ENCODE measurements around the gene SPO11. TPM values are rescaled to one million over a fixed set of nuclear protein-coding genes. Genes with fewer than 3 reads are reported as not detected.

Gene SPO11
- total RNA-seq, 1 donor from 2014 or later, result not detected

GRCh38 chr20:57316795-57317201 is 12.8 kb upstream of the SPO11 start:
- no peak for TF ChIP-seq CTCF (IDR thresholded peaks at IDR 0.05; ENCODE audit: borderline replicate concordance)
- no peaks in the 10 kb centered on the region for H3K9me3 ChIP-seq (replicated peaks)
- no peak overlapping the region for H3K4me3 ChIP-seq
- H3K27me3 ChIP-seq (ENCODE audit: low read depth), result peaks cover 67% of the 10 kb centered on the region
- no peaks in the 10 kb centered on the region for H3K4me1 ChIP-seq
- intact Hi-C loops (cut with micrococcal nuclease), result no loop called here
- H3K27ac ChIP-seq (replicated peaks), result no peak overlapping the region
- DNase-seq, result no peak
- no peaks in the 10 kb centered on the region for H3K36me3 ChIP-seq

- H3K4me3 ChIP-seq, result no peak overlapping the region
- no peaks in the 10 kb centered on the region for H3K4me1 ChIP-seq
- H3K9me3 ChIP-seq (replicated peaks), result no peaks in the 10 kb centered on the region
- TF ChIP-seq CTCF (IDR thresholded peaks at IDR 0.05; ENCODE audit: borderline replicate concordance), result no peak
- DNase-seq, result no peak
- peaks cover 67% of the 10 kb centered on the region for H3K27me3 ChIP-seq (ENCODE audit: low read depth)
- no peaks in the 10 kb centered on the region for H3K36me3 ChIP-seq
- intact Hi-C loops (cut with micrococcal nuclease), result no loop called here
- no peak overlapping the region for H3K27ac ChIP-seq (replicated peaks)
These were observed 12.3 kb upstream of the SPO11 start for GRCh38 chr20:57317316-57317788.

- no peak overlapping the region for H3K4me3 ChIP-seq
- DNase-seq, result no peak
- H3K9me3 ChIP-seq (replicated peaks), result no peaks in the 10 kb centered on the region
- TF ChIP-seq CTCF (IDR thresholded peaks at IDR 0.05; ENCODE audit: borderline replicate concordance), result no peak
- H3K27me3 ChIP-seq (ENCODE audit: low read depth), result peaks cover 67% of the 10 kb centered on the region
- H3K27ac ChIP-seq (replicated peaks), result no peak overlapping the region
- no peaks in the 10 kb centered on the region for H3K4me1 ChIP-seq
- H3K36me3 ChIP-seq, result no peaks in the 10 kb centered on the region
- intact Hi-C loops (cut with micrococcal nuclease), result no loop called here
These were observed 11.7 kb upstream of the SPO11 start for GRCh38 chr20:57317789-57318371.

GRCh38 chr20:57319584-57319983 is 10.0 kb upstream of the SPO11 start:
- intact Hi-C loops (cut with micrococcal nuclease), result no loop called here
- Histone ChIP-seq H3K9me3 (replicated peaks) (no peaks in the 10 kb centered on the region), H3K36me3 (no peaks in the 10 kb centered on the region), H3K27ac (replicated peaks) (no peak overlapping the region), H3K4me1 (no peaks in the 10 kb centered on the region), H3K27me3 (ENCODE audit: low read depth) (peaks cover 67% of the 10 kb centered on the region), H3K4me3 (no peak overlapping the region)
- no peak for TF ChIP-seq CTCF (IDR thresholded peaks at IDR 0.05; ENCODE audit: borderline replicate concordance)
- no peak for DNase-seq

- H3K4me3 ChIP-seq, result no peak overlapping the region
- no peak for TF ChIP-seq CTCF (IDR thresholded peaks at IDR 0.05; ENCODE audit: borderline replicate concordance)
- no peak for DNase-seq
- H3K36me3 ChIP-seq, result no peaks in the 10 kb centered on the region
- H3K27ac ChIP-seq (replicated peaks), result no peak overlapping the region
- intact Hi-C loops (cut with micrococcal nuclease), result no loop called here
- H3K27me3 ChIP-seq (ENCODE audit: low read depth), result peaks cover 70% of the 10 kb centered on the region
- no peaks in the 10 kb centered on the region for H3K4me1 ChIP-seq
- no peaks in the 10 kb centered on the region for H3K9me3 ChIP-seq (replicated peaks)
These were observed 9.2 kb upstream of the SPO11 start for GRCh38 chr20:57320358-57320757.

Measured in left ventricle myocardium inferior (tissue), 1 donor.